ENCODE measurements around the gene SLC16A12.

Gene SLC16A12

GRCh38 chr10:89438525-89438924, 96.9 kb downstream of the SLC16A12 start:
- no peak overlapping the region for H3K27ac ChIP-seq (ENCODE audit: low read depth, low read length, poor library complexity, severe bottlenecking)

GRCh38 chr10:89431977-89432376, 103.4 kb downstream of the SLC16A12 start:
- no peak overlapping the region for H3K27ac ChIP-seq (ENCODE audit: low read depth, low read length, poor library complexity, severe bottlenecking)
- no peak for TF ChIP-seq CTCF (IDR thresholded peaks at IDR 0.05; ENCODE audit: low read length)
- no peak for TF ChIP-seq EZH2 (IDR thresholded peaks at IDR 0.05; ENCODE audit: borderline replicate concordance, low read length)
- no peaks in the 10 kb centered on the region for H3K9me2 ChIP-seq (ENCODE audit: low read depth, low read length)
- H3K27me3 ChIP-seq (ENCODE audit: insufficient read depth, low read length), result no peaks in the 10 kb centered on the region
- H3K36me3 ChIP-seq (ENCODE audit: insufficient read depth, low read length), result no peaks in the 10 kb centered on the region
- H3K4me2 ChIP-seq (ENCODE audit: low read length), result no peak overlapping the region
- no peaks in the 10 kb centered on the region for H4K20me1 ChIP-seq (ENCODE audit: insufficient read depth, low read length)
- H3K9me3 ChIP-seq (ENCODE audit: low read length), result no peaks in the 10 kb centered on the region
- H3K4me1 ChIP-seq (ENCODE audit: insufficient read depth, low read length, severe bottlenecking), result no peaks in the 10 kb centered on the region
- no peaks in the 10 kb centered on the region for H3F3A ChIP-seq (ENCODE audit: insufficient read depth, low read length)
- H3K4me3 ChIP-seq (ENCODE audit: low read depth, low read length, poor library complexity, severe bottlenecking), result no peak overlapping the region
- no peak overlapping the region for H3K9ac ChIP-seq (ENCODE audit: low read length)
- no peak overlapping the region for H2AFZ ChIP-seq (ENCODE audit: low read length)
- no peaks in the 10 kb centered on the region for H3K79me2 ChIP-seq (ENCODE audit: insufficient read depth, low read length)

More at GRCh38 chr10:89438525-89438924, 96.9 kb downstream of the SLC16A12 start:
- H3K9ac ChIP-seq (ENCODE audit: low read length), result no peak overlapping the region
- H2AFZ ChIP-seq (ENCODE audit: low read length), result no peak overlapping the region
- H3K4me3 ChIP-seq (ENCODE audit: low read depth, low read length, poor library complexity, severe bottlenecking), result no peak overlapping the region
- TF ChIP-seq CTCF (IDR thresholded peaks at IDR 0.05; ENCODE audit: low read length) (no peak), EZH2 (IDR thresholded peaks at IDR 0.05; ENCODE audit: borderline replicate concordance, low read length) (no peak)
- no peaks in the 10 kb centered on the region for H3F3A ChIP-seq (ENCODE audit: insufficient read depth, low read length)
- H3K9me3 ChIP-seq (ENCODE audit: low read length), result no peaks in the 10 kb centered on the region
- H3K79me2 ChIP-seq (ENCODE audit: insufficient read depth, low read length), result no peaks in the 10 kb centered on the region
- H3K4me1 ChIP-seq (ENCODE audit: insufficient read depth, low read length, severe bottlenecking), result no peaks in the 10 kb centered on the region
- no peaks in the 10 kb centered on the region for H3K27me3 ChIP-seq (ENCODE audit: insufficient read depth, low read length)
- H4K20me1 ChIP-seq (ENCODE audit: insufficient read depth, low read length), result no peaks in the 10 kb centered on the region
- no peak overlapping the region for H3K4me2 ChIP-seq (ENCODE audit: low read length)
- no peaks in the 10 kb centered on the region for H3K9me2 ChIP-seq (ENCODE audit: low read depth, low read length)
- no peaks in the 10 kb centered on the region for H3K36me3 ChIP-seq (ENCODE audit: insufficient read depth, low read length)

GRCh38 chr10:89428877-89429276, 106.5 kb downstream of the SLC16A12 start:
- Histone ChIP-seq H3K36me3 (ENCODE audit: insufficient read depth, low read length) (no peaks in the 10 kb centered on the region), H3K27me3 (ENCODE audit: insufficient read depth, low read length) (no peaks in the 10 kb centered on the region), H3K27ac (ENCODE audit: low read depth, low read length, poor library complexity, severe bottlenecking) (no peak overlapping the region), H3F3A (ENCODE audit: insufficient read depth, low read length) (no peaks in the 10 kb centered on the region), H3K4me3 (ENCODE audit: low read depth, low read length, poor library complexity, severe bottlenecking) (no peak overlapping the region), H3K9ac (ENCODE audit: low read length) (no peak overlapping the region), H2AFZ (ENCODE audit: low read length) (no peak overlapping the region), H4K20me1 (ENCODE audit: insufficient read depth, low read length) (no peaks in the 10 kb centered on the region), H3K4me2 (ENCODE audit: low read length) (no peak overlapping the region), H3K79me2 (ENCODE audit: insufficient read depth, low read length) (no peaks in the 10 kb centered on the region), H3K9me2 (ENCODE audit: low read depth, low read length) (no peaks in the 10 kb centered on the region), H3K4me1 (ENCODE audit: insufficient read depth, low read length, severe bottlenecking) (no peaks in the 10 kb centered on the region), H3K9me3 (ENCODE audit: low read length) (no peaks in the 10 kb centered on the region)
- TF ChIP-seq CTCF (IDR thresholded peaks at IDR 0.05; ENCODE audit: low read length) (no peak), EZH2 (IDR thresholded peaks at IDR 0.05; ENCODE audit: borderline replicate concordance, low read length) (no peak)

Data from OCI-LY1 (cell line).